HepG2 (cell line): ENCODE results near the gene CPNE4. TPM values are rescaled to one million over a fixed set of nuclear protein-coding genes. Genes with fewer than 3 reads are reported as not detected.

ENCODE experiments used
- ATAC-seq: fragments of 200-7000 bp; cut with Tn5 transposase; 3 replicates; pipeline ENCODE4 v1.9.1; 2020; ENCODE audit warnings: mild to moderate bottlenecking, moderate library complexity
- BruUV-seq: library from RNA; stranded (reverse); fragments of 400-500 nt; replicated peaks from 2 replicates; lab custom pipeline; 2021; lab: Mats Ljungman, UMichigan
- CTCF ChIA-PET: fragments of 300-600 bp; formaldehyde crosslinking; extraction: SDS; loops from one replicate; lab custom pipeline; 2021; ENCODE audit warnings: low total read pairs, inconsistent platforms, low intra/inter-chr PET ratio; lab: Yijun Ruan, JAX
- POLR2A ChIA-PET: fragments of 350-600 bp; sonication (Branson Sonifier 250); formaldehyde crosslinking; loops from one replicate; lab custom pipeline; 2020; ENCODE audit warnings: antibody characterized with exemption, inconsistent platforms; lab: Yijun Ruan, JAX
- DNase-seq: peaks from one replicate; pipeline ENCODE4 v3.0.0-alpha.2; 2015; ENCODE audit warnings: low spot score
- FAIRE-seq: peaks from 3 replicates; lab custom pipeline; 2011; peaks lifted over from hg19 to GRCh38; lab: Jason Lieb, UNC
- H2AFZ ChIP-seq: one replicate; pipeline ENCODE4 v1.6.1; 2011; ENCODE audit warnings: low read length, inconsistent platforms
- H3K27ac ChIP-seq: fragments of 300-600 bp; 3 replicates; pipeline ENCODE4 v1.8.0; 2011; ENCODE audit warnings: mixed run types, mild to moderate bottlenecking, mixed read lengths, low read length, inconsistent platforms; ENCODE audit not compliant: insufficient read depth; ENCODE audit errors: extremely low read length
- H3K27me3 ChIP-seq, 2 experiments: fragments of 200-600 bp in 1 of 2; 2 replicates in 1 of 2; 3 replicates in 1 of 2; pipeline versions ENCODE4 v1.6.0 to v1.8.0; 2011; ENCODE audit warnings: low read length in 2 of 2, mild to moderate bottlenecking in 2 of 2, moderate library complexity in 2 of 2, inconsistent platforms in 1 of 2; ENCODE audit not compliant: insufficient read depth in 2 of 2, control insufficient read depth in 1 of 2
- H3K36me3 ChIP-seq, 2 experiments: fragments of 200-600 bp in 1 of 2; replicated peaks in 1 of 2; 2 replicates in 1 of 2; 3 replicates in 1 of 2; pipeline versions ENCODE4 v1.5.1 to v1.8.0; 2011; ENCODE audit warnings: low read length in 2 of 2, inconsistent platforms in 1 of 2; ENCODE audit not compliant: insufficient read depth in 2 of 2, control insufficient read depth in 1 of 2
- H3K4me1 ChIP-seq: 2 replicates; pipeline ENCODE4 v1.5.1; 2012; ENCODE audit warnings: low read length, inconsistent platforms; ENCODE audit not compliant: insufficient read depth
- H3K4me2 ChIP-seq: 2 replicates; pipeline ENCODE4 v1.6.0; 2011; ENCODE audit warnings: low read depth, low read length, inconsistent platforms
- H3K4me3 ChIP-seq, 3 experiments: fragments of 200-600 bp in 1 of 3; sonication (generic), shearing (Covaris generic) in 1 of 3; replicated peaks in 1 of 3; 2 replicates each; pipeline ENCODE4 v1.5.1; 2011 to 2016; ENCODE audit warnings: low read length in 3 of 3, inconsistent platforms in 2 of 3, low read depth in 2 of 3, mild to moderate bottlenecking in 2 of 3, control low read depth in 1 of 3, mixed read lengths in 1 of 3; ENCODE audit not compliant: insufficient read depth in 1 of 3
- H3K79me2 ChIP-seq: one replicate; pipeline ENCODE4 v1.6.1; 2011; ENCODE audit warnings: low read length, inconsistent platforms; ENCODE audit not compliant: insufficient read depth
- H3K9ac ChIP-seq: 2 replicates; pipeline ENCODE4 v1.6.0; 2011; ENCODE audit warnings: mild to moderate bottlenecking, low read depth, low read length, inconsistent platforms; ENCODE audit not compliant: insufficient read depth
- H3K9me3 ChIP-seq: 2 replicates; pipeline ENCODE4 v1.5.1; 2012; ENCODE audit warnings: mild to moderate bottlenecking, low read length
- H4K20me1 ChIP-seq: 2 replicates; pipeline ENCODE4 v1.6.0; 2011; ENCODE audit warnings: inconsistent platforms, mild to moderate bottlenecking, low read length, moderate library complexity; ENCODE audit not compliant: insufficient read depth
- KDM6A ChIP-seq: IDR thresholded peaks from 2 replicates; pipeline ENCODE4 v1.6.1; 2016; ENCODE audit warnings: low read depth
- NFAT5 ChIP-seq: sonication (generic); formaldehyde crosslinking; IDR thresholded peaks from 2 replicates; pipeline ENCODE4 v1.4.0; 2020; ENCODE audit warnings: missing genetic modification reagents
- NFIB ChIP-seq: sonication (generic); formaldehyde crosslinking; IDR thresholded peaks from 2 replicates; pipeline ENCODE4 v1.9.0; 2021; ENCODE audit warnings: missing genetic modification reagents, mild to moderate bottlenecking, borderline replicate concordance
- NONO ChIP-seq, 2 experiments: fragments of 450-650 bp in 1 of 2; sonication (generic) in 1 of 2; formaldehyde crosslinking in 1 of 2; IDR thresholded peaks in 1 of 2; conservative IDR thresholded peaks in 1 of 2; 2 replicates each; pipeline versions ENCODE4 v1.6.1 to v1.8.0; 2017 to 2022; ENCODE audit warnings: mild to moderate bottlenecking in 1 of 2, missing genetic modification reagents in 1 of 2, moderate library complexity in 1 of 2
- STAG1 ChIP-seq: sonication (generic); formaldehyde crosslinking; IDR thresholded peaks from 2 replicates; pipeline ENCODE4 v1.4.0; 2020; ENCODE audit warnings: missing genetic modification reagents
- THRA ChIP-seq: sonication (generic); formaldehyde crosslinking; IDR thresholded peaks from 2 replicates; pipeline ENCODE4 v1.4.0; 2020; ENCODE audit warnings: missing genetic modification reagents, borderline replicate concordance
- TRIM24 ChIP-seq: sonication (generic); formaldehyde crosslinking; IDR thresholded peaks from 2 replicates; pipeline ENCODE4 v1.8.0; 2022; ENCODE audit warnings: mild to moderate bottlenecking, missing genetic modification reagents
- ZBTB26 ChIP-seq: IDR thresholded peaks from 2 replicates; pipeline ENCODE4 v1.6.1; 2016; ENCODE audit warnings: missing compliant biosample characterization, missing genetic modification reagents, borderline replicate concordance
- ZFP82 ChIP-seq: sonication (generic); formaldehyde crosslinking; IDR thresholded peaks from 2 replicates; pipeline ENCODE4 v1.5.1; 2020; ENCODE audit warnings: mild to moderate bottlenecking, missing genetic modification reagents, borderline replicate concordance
- ZFX ChIP-seq: sonication (generic); formaldehyde crosslinking; IDR thresholded peaks from 2 replicates; pipeline ENCODE4 v1.4.0; 2020; ENCODE audit warnings: mild to moderate bottlenecking, low read depth, missing genetic modification reagents, moderate library complexity
- ZNF343 ChIP-seq: sonication (generic); formaldehyde crosslinking; IDR thresholded peaks from 2 replicates; pipeline ENCODE4 v1.4.0; 2020; ENCODE audit warnings: mild to moderate bottlenecking, missing genetic modification reagents
- ZNF768 ChIP-seq: sonication (generic); formaldehyde crosslinking; IDR thresholded peaks from 2 replicates; pipeline ENCODE4 v1.4.0; 2020; ENCODE audit warnings: missing genetic modification reagents
- in situ Hi-C: cut with HindIII; loops from 2 replicates; pipeline ENCODE4 v1.10.0; 2017; ENCODE audit warnings: low pct_unique_long_range_greater_than_20kb; ENCODE audit not compliant: extremely low pct_ligation_motif_present
- intact Hi-C: fragments of 100-400 bp; cut with micrococcal nuclease; formaldehyde crosslinking; loops from one replicate; pipeline ENCODE4 v1.10.0; 2022; ENCODE audit not compliant: unreplicated experiment
- polyA plus RNA-seq, 8 experiments: library from polyadenylated mRNA; depleted of rRNA in 3 of 8; stranded (reverse) in 7 of 8; unstranded in 1 of 8; fragments of >200 nt; fragmentation: Illumina TruSeq in 4 of 8; extraction: Trizol in 4 of 8; gene quantifications; 2 replicates each; pipeline versions ENCODE4 v1.2.1 to v1.2.3, GENCODE V29; 2011 to 2016; ENCODE audit warnings: low read depth in 4 of 8, missing spikeins in 1 of 8, mixed read lengths in 1 of 8; ENCODE audit not compliant: insufficient read depth in 1 of 8
- total RNA-seq, 5 experiments: library from RNA; depleted of rRNA; stranded (reverse); fragments of >200 nt; fragmentation: Illumina TruSeq; extraction: Trizol; gene quantifications; 2 replicates each; pipeline ENCODE4 v1.2.3, GENCODE V29; 2016; ENCODE audit warnings: low read depth in 1 of 5
- TF ChIP-seq, protein P1 (sequence below): sonication (generic); formaldehyde crosslinking; IDR thresholded peaks from 2 replicates; pipeline ENCODE4 v1.9.0; 2021; ENCODE audit warnings: missing genetic modification reagents, borderline replicate concordance

The CPNE4 gene
- total and polyA plus RNA-seq, 2 of the 13 experiments (the other 11 are each of a cell fraction or from before 2014, with no cell fraction given): not detected

- Histone ChIP-seq H3K79me2 (no peaks in the 10 kb centered on the region), H3K9me3 (no peaks in the 10 kb centered on the region), H3K4me3 (no peak overlapping the region), H3K27me3 (no peaks in the 10 kb centered on the region), H3K27ac (no peak overlapping the region), H3K9ac (no peak overlapping the region), H3K4me2 (no peak overlapping the region), H2AFZ (no peak overlapping the region), H3K4me1 (no peaks in the 10 kb centered on the region), H3K36me3 (no peaks in the 10 kb centered on the region), H4K20me1 (no peaks in the 10 kb centered on the region)
- no TSS peak for BruUV-seq
- ChIA-PET CTCF (no interaction called here), POLR2A (no interaction called here)
- in situ Hi-C loops (no loop called here), intact Hi-C loops (no loop called here)
- FAIRE-seq (no peak), ATAC-seq (no peak), DNase-seq (no peak)
- TF ChIP-seq NONO (IDR thresholded peaks at IDR 0.05) (no peak), NONO (CRISPR knock-in tag; conservative IDR thresholded peaks at IDR 0.05) (no peak), STAG1 (no peak), ZNF768 (no peak), THRA (CRISPR knock-in tag) (no peak), ZFP82 (no peak), TRIM24 (CRISPR knock-in tag) (no peak), NFIB (CRISPR knock-in tag) (no peak), NFAT5 (CRISPR knock-in tag) (no peak), ZFX (no peak), KDM6A (CRISPR knock-in tag) (no peak), ZNF343 (CRISPR knock-in tag) (no peak), ZBTB26 (CRISPR knock-in tag) (no peak)
- TF ChIP-seq, protein P1, sequence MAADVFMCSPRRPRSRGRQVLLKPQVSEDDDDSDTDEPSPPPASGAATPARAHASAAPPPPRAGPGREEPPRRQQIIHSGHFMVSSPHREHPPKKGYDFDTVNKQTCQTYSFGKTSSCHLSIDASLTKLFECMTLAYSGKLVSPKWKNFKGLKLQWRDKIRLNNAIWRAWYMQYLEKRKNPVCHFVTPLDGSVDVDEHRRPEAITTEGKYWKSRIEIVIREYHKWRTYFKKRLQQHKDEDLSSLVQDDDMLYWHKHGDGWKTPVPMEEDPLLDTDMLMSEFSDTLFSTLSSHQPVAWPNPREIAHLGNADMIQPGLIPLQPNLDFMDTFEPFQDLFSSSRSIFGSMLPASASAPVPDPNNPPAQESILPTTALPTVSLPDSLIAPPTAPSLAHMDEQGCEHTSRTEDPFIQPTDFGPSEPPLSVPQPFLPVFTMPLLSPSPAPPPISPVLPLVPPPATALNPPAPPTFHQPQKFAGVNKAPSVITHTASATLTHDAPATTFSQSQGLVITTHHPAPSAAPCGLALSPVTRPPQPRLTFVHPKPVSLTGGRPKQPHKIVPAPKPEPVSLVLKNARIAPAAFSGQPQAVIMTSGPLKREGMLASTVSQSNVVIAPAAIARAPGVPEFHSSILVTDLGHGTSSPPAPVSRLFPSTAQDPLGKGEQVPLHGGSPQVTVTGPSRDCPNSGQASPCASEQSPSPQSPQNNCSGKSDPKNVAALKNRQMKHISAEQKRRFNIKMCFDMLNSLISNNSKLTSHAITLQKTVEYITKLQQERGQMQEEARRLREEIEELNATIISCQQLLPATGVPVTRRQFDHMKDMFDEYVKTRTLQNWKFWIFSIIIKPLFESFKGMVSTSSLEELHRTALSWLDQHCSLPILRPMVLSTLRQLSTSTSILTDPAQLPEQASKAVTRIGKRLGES: no peak
Measured at GRCh38 chr3:131586277-131586676, 448.5 kb downstream of the CPNE4 start.
